ENCODE measurements around the gene SLC16A9. TPM values are rescaled to one million over a fixed set of nuclear protein-coding genes. Genes with fewer than 3 reads are reported as not detected.
"Not testable (repeated sequence)": the region's sequence is repeated elsewhere in the genome, so short reads cannot be mapped to it uniquely, and the experiment has no call there.

Gene SLC16A9
- total RNA-seq, 1 donor from 2014 or later, result 23.1 TPM

DNA sequence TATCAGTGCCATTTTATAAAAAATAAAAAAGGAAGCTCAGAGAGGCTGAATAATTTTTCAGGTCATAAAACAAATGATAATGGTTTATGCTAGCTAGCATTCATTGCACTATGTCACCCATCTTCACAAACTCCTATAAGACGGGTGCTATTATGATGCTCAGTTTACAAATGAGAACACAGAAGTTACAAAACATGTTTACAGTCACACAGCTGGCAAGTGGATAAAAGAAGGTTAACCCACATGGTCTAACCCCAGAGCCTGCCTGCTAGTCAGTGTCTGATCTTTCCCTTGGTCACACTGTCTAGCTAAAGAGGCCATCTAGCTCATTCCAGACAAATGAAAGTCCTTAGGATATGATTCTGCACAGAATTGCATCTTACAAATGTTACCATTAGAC is 39.4 kb downstream of the SLC16A9 start:
- TF ChIP-seq, protein P1, sequence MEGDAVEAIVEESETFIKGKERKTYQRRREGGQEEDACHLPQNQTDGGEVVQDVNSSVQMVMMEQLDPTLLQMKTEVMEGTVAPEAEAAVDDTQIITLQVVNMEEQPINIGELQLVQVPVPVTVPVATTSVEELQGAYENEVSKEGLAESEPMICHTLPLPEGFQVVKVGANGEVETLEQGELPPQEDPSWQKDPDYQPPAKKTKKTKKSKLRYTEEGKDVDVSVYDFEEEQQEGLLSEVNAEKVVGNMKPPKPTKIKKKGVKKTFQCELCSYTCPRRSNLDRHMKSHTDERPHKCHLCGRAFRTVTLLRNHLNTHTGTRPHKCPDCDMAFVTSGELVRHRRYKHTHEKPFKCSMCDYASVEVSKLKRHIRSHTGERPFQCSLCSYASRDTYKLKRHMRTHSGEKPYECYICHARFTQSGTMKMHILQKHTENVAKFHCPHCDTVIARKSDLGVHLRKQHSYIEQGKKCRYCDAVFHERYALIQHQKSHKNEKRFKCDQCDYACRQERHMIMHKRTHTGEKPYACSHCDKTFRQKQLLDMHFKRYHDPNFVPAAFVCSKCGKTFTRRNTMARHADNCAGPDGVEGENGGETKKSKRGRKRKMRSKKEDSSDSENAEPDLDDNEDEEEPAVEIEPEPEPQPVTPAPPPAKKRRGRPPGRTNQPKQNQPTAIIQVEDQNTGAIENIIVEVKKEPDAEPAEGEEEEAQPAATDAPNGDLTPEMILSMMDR (conservative IDR thresholded peaks at IDR 0.05), result no peak
- Mint-ChIP-seq H3K36me3 (ENCODE audit: low read depth) (peaks cover 25% of the 10 kb centered on the region), H3K4me3 (no peak overlapping the region), H3K9me3 (peaks cover 10% of the 10 kb centered on the region), H3K27me3 (ENCODE audit: low read depth) (no peaks in the 10 kb centered on the region), H3K27ac (ENCODE audit: unreplicated experiment) (no peak overlapping the region), H3K4me1 (no peaks in the 10 kb centered on the region)
- no peak for DNase-seq (ENCODE audit: low read depth, low spot score)

DNA sequence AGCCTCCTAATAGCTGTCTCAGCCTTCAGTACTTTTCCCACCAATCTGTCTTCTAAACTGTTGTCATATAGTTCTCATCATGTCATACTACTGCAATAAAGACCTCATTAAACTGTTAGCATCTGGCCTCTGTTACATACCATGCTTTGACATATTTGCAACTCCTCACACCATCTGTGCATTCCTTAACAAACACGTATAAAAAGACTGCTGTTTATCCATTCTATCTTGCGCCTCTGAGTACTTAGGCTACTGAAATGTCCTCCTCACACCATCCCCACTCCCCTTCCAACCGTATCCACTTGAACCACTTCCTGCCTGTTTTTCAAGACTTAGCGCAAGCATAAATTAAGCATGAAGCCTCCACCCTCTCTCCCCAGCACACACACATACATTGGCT is 41.6 kb downstream of the SLC16A9 start:
- Mint-ChIP-seq H3K27ac (ENCODE audit: unreplicated experiment) (no peak overlapping the region), H3K36me3 (ENCODE audit: low read depth) (peaks cover 34% of the 10 kb centered on the region), H3K27me3 (ENCODE audit: low read depth) (no peaks in the 10 kb centered on the region), H3K9me3 (peaks cover 10% of the 10 kb centered on the region), H3K4me3 (no peak overlapping the region), H3K4me1 (no peaks in the 10 kb centered on the region)
- DNase-seq (ENCODE audit: low read depth, low spot score), result no peak
- TF ChIP-seq, protein P1 (conservative IDR thresholded peaks at IDR 0.05), result no peak

DNA sequence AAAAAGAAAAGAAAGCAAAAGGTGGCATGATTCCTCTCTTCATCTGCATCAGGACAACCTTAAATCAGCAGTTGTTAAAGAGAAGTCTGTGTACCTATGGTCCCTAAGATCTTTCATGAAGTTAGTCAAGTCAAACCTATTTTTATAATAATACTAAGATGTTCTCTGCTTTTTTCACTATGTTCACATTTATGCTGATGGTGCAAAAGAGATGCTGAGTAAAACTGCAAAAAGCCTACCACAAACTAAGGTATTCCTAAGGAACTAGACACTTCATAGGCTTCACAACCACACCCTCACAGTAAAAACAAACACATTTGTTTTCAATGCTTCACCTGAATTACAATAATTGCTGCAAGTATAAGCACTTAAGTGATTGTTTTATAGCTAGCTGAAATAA is 43.3 kb downstream of the SLC16A9 start:
- Mint-ChIP-seq H3K4me3 (no peak overlapping the region), H3K27me3 (ENCODE audit: low read depth) (no peaks in the 10 kb centered on the region), H3K9me3 (peaks cover 10% of the 10 kb centered on the region), H3K4me1 (no peaks in the 10 kb centered on the region), H3K36me3 (ENCODE audit: low read depth) (peaks cover 43% of the 10 kb centered on the region), H3K27ac (ENCODE audit: unreplicated experiment) (no peak overlapping the region)
- DNase-seq (ENCODE audit: low read depth, low spot score), result no peak
- TF ChIP-seq, protein P1 (conservative IDR thresholded peaks at IDR 0.05), result no peak

DNA sequence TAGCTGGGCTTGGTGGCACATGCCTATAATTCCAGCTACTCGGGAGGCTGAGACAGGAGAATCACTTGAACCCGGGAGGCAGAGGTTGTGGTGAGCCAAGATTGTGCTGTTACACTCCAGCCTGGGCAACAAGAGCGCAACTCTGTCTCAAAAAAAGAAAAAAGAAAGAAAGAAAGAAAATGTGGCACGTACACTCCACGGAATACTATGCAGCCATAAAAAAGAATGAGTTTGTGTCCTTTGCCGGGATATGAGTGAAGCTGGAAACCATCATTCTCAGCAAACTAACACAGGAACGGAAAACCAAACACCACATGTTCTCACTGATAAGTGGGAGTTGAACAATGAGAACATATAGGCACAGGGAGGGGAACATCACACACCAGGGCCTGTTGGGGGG is 46.4 kb downstream of the SLC16A9 start:
- H3K4me1 Mint-ChIP-seq; H3K27me3 Mint-ChIP-seq (ENCODE audit: low read depth); DNase-seq (ENCODE audit: low read depth, low spot score); H3K27ac Mint-ChIP-seq (ENCODE audit: unreplicated experiment); H3K4me3 Mint-ChIP-seq: not testable (repeated sequence)
- H3K9me3 Mint-ChIP-seq, result peaks cover 17% of the 10 kb centered on the region
- peaks cover 64% of the 10 kb centered on the region for H3K36me3 Mint-ChIP-seq (ENCODE audit: low read depth)

DNA sequence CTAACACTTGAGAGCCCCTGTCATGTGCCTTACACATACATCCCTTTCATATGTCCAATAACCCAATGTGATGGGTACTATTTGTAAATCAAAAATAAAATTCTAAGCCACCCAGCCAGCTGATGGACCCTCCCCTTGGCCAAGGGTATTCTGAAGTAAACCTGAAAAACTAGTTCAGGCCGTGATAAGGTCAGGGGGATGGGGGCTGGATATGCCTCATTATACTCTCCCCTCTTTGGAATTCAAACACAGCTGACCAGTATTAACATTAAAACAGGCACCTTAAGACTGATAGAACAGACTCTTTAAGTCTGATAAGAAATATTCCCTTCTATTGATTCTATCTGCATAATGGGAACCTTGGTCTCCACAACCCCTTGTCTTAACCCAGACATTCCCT is 51.9 kb downstream of the SLC16A9 start:
- H3K36me3 Mint-ChIP-seq (ENCODE audit: low read depth), result peaks cover 43% of the 10 kb centered on the region
- H3K9me3 Mint-ChIP-seq, result peaks cover 9% of the 10 kb centered on the region
- no peak for DNase-seq (ENCODE audit: low read depth, low spot score)
- no peak overlapping the region for H3K27ac Mint-ChIP-seq (ENCODE audit: unreplicated experiment)
- H3K4me1 Mint-ChIP-seq, result no peaks in the 10 kb centered on the region
- no peaks in the 10 kb centered on the region for H3K27me3 Mint-ChIP-seq (ENCODE audit: low read depth)
- H3K4me3 Mint-ChIP-seq, result no peak overlapping the region
- TF ChIP-seq, protein P1 (conservative IDR thresholded peaks at IDR 0.05), result no peak

DNA sequence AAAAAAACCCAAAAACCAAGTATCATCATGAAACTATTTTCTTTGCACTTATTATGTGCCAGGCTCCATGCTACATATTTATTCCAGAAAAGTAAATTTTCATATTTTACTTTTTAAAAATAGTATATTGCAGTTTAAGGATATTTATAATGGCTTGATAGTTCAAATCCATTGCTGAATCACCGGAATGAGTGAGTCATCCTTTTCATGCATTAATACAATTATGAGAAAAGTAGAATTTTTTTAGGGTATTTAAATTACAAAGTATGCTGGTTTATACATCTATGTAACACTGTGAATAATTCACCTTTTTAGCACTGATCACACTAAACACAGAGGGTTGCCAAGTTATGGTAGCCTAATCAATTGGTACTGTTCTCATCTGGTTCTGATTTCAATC is 54.3 kb downstream of the SLC16A9 start:
- H3K9me3 Mint-ChIP-seq, result peaks cover 9% of the 10 kb centered on the region
- TF ChIP-seq, protein P1 (conservative IDR thresholded peaks at IDR 0.05), result no peak

More for the DNA sequence above, 54.3 kb downstream of the SLC16A9 start:
- Mint-ChIP-seq H3K4me1 (no peaks in the 10 kb centered on the region), H3K27me3 (ENCODE audit: low read depth) (no peaks in the 10 kb centered on the region), H3K4me3 (no peak overlapping the region), H3K36me3 (ENCODE audit: low read depth) (peaks cover 25% of the 10 kb centered on the region), H3K27ac (ENCODE audit: unreplicated experiment) (no peak overlapping the region)
- DNase-seq (ENCODE audit: low read depth, low spot score), result no peak

Measured in neural crest cell (in vitro differentiated cells).